ENCODE measurements around the gene ISM2. TPM values are rescaled to one million over a fixed set of nuclear protein-coding genes. Genes with fewer than 3 reads are reported as not detected.

Gene ISM2
- total RNA-seq, result not detected in 2 replicates

DNA sequence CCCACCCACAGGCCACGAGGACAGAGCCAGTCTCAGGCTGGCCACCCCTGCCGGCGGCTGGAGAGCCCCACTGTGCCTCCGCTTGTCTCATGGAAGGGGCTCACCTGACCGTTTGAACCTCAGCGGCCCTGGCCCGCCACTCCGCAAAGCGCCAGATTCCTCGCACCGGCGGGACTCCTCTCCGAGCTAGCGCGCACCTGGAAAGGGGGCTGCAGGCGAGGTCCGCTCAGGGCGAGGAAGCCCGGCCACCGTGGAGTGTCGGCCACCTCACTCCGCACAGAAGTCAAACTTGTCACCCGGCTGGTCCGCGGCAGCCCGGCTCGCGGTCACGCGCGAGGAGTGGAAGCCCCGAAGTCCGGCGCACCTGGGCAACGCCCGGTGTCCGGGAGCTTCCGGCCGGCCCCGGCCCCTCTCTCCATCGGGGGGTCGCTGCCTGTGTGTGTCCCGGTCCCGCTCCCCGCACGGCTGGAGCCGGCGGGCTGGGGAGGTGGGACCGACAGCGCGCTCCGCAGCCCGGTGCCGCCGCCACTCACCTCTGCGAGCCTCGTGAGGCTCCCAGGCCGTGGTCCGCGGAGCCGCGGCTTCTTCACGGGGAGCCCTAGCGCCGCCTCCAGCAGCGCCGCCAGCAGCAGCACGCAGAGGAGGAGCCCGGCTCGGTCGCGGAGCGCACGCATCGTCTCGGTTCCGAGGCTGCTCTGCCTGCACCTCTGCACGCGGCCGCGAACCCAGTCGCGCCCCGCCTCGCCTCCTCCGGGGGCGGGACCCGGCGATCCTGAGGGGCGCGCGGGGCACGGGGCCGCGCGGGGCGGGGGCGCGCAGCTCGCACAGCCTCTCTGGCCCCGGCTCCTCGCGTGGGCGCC lies at the start of gene ISM2:
ISM2 (minus strand) TSS at position 697 of the 860 bp plus-strand sequence; CDS start at position 674, 23 bp downstream.

DNA sequence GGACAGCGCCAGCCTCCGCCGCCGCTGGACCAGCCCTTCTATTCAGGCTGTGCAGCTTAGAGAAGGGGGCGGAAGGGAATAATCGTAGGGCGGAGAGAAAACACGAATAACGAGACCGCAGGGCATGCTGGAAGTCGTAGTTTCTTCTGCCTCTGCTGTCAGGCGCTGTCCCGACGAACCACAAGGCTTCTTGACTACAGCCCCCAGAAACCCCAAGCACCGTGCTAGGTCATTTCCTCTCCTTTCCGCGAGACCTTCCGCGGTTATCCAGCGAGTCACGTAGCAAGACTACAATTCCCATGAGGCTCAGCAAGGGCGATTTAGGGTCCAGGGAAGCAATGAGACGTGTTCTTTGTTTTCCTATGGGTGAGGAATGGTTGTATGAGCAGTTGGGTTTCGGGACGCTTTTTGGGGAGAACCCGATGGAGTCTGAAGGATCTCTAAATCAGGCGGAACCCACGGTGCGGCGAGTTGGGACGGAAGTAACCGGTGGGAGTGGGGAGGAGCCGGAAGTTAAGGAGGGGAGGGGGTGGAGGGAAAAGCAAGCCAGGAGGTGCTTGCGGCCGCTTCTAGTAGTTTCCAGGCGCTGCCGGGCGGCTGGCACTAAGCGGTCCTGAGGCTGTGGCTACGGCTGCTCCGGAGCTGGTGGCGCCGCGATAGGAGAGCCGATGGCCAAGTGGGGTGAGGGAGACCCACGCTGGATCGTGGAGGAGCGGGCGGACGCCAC lies 40.9 kb downstream of the ISM2 start, which contains the start of the genes AHSA1 and VIPAS39:
AHSA1 (plus strand) TSS at position 572 of the 727 bp plus-strand sequence; CDS start at position 669, 97 bp downstream.
VIPAS39 (minus strand) TSS at position 80 of the 727 bp plus-strand sequence. CDS start 3,499 bp downstream, outside the sequence.

Small RNA genes lying within 50 kb of the gene (small RNA-seq; reads per million reads assigned to genes)
- not detected for gene RF00404
- gene RN7SL587P, result not detected

Other genes with a start within 250 kb of the ISM2 start
- gene NGB, start 227.6 kb downstream of the ISM2 start, total RNA-seq, result not detected in 2 replicates
- gene POMT2, start 177.9 kb downstream of the ISM2 start, total RNA-seq, result 14.9 and 16.0 TPM in 2 replicates
- 14.4 and 15.4 TPM in 2 replicates for gene GSTZ1, start 177.8 kb downstream of the ISM2 start, total RNA-seq
- 20.7 and 28.4 TPM in 2 replicates for gene TMED8, start 121.7 kb downstream of the ISM2 start, total RNA-seq
- 1.7 and 2.4 TPM in 2 replicates for gene SAMD15, start 121.4 kb downstream of the ISM2 start, total RNA-seq
- gene NOXRED1, start 75.3 kb downstream of the ISM2 start, total RNA-seq, result under 0.01 and 0.29 TPM in 2 replicates
- 31.1 and 33.5 TPM in 2 replicates for gene VIPAS39, start 41.2 kb downstream of the ISM2 start, total RNA-seq
- gene AHSA1, start 40.7 kb downstream of the ISM2 start, total RNA-seq, result 130 and 135 TPM in 2 replicates
- gene SPTLC2, start 117.8 kb upstream of the ISM2 start, total RNA-seq, result 76.1 and 93.0 TPM in 2 replicates
- gene ALKBH1, start 209.2 kb upstream of the ISM2 start, total RNA-seq, result 12.0 and 13.5 TPM in 2 replicates
- gene SLIRP, start 209.3 kb upstream of the ISM2 start, total RNA-seq, result 228 and 233 TPM in 2 replicates